Heart right ventricle (tissue), 16 donors: Measurements from ENCODE around the gene GABRB1. TPM values are rescaled to one million over a fixed set of nuclear protein-coding genes. Genes with fewer than 3 reads are reported as not detected.
"Not testable (repeated sequence)": the region's sequence is repeated elsewhere in the genome, so short reads cannot be mapped to it uniquely, and the experiment has no call there.

Source experiments
- ATAC-seq, 8 donors: fragments of 200-7000 bp; cut with Tn5 transposase; one replicate each; pipeline ENCODE4 v1.9.1; 2020; ENCODE audit warnings: mild to moderate bottlenecking in 8 of 8, moderate library complexity in 8 of 8, moderate number of reproducible peaks in 1 of 8
- DNase-seq, 2 donors: peaks; one replicate each; pipeline ENCODE4 v3.0.0-alpha.2; 2020
- H3K27ac ChIP-seq, 10 donors: fragments of 200-600 bp; sonication (generic) in 2 of 10; one replicate each; pipeline versions ENCODE4 v1.5.0 to v1.8.0; 2020 to 2022; ENCODE audit warnings: mild to moderate bottlenecking in 3 of 10
- H3K27me3 ChIP-seq, 7 donors: fragments of 200-600 bp; one replicate each; pipeline ENCODE4 v1.8.0; 2021 to 2022; ENCODE audit warnings: mild to moderate bottlenecking in 2 of 7
- H3K36me3 ChIP-seq, 9 donors: fragments of 200-600 bp; sonication (generic) in 1 of 9; one replicate each; pipeline versions ENCODE4 v1.5.0 to v1.8.0; 2020 to 2022; ENCODE audit warnings: mild to moderate bottlenecking in 2 of 9
- H3K4me1 ChIP-seq, 9 donors: fragments of 200-600 bp; sonication (generic) in 1 of 9; one replicate each; pipeline versions ENCODE4 v1.5.0 to v1.8.0; 2020 to 2022; ENCODE audit warnings: mild to moderate bottlenecking in 4 of 9
- H3K4me3 ChIP-seq, 10 donors: fragments of 200-600 bp; sonication (generic) in 2 of 10; one replicate each; pipeline versions ENCODE4 v1.5.0 to v1.8.0; 2020 to 2022; ENCODE audit warnings: mild to moderate bottlenecking in 7 of 10, moderate library complexity in 2 of 10
- H3K9me3 ChIP-seq, 11 donors: fragments of 200-600 bp in 10 of 11; sonication (generic) in 2 of 11; one replicate each; pipeline versions ENCODE4 v1.5.0 to v1.8.0; 2013 to 2022; ENCODE audit warnings: mild to moderate bottlenecking in 2 of 11, control low read depth in 1 of 11, moderate library complexity in 1 of 11
- CTCF ChIP-seq, 9 donors: fragments of 200-600 bp; sonication (generic) in 2 of 9; IDR thresholded peaks; one replicate each; pipeline versions ENCODE4 v1.5.0 to v1.8.0; 2021 to 2022; ENCODE audit warnings: antibody characterized with exemption in 9 of 9, mild to moderate bottlenecking in 5 of 9, moderate library complexity in 1 of 9
- WGBS, 2 donors: extraction: QIAGEN DNeasy Blood & Tissue Kit; methylation state at CpG; one replicate each; pipeline ENCODE4 v1.1.7; 2013; ENCODE audit warnings: inconsistent platforms in 1 of 2; 5-methylcytosine and 5-hydroxymethylcytosine counted together
- intact Hi-C, 10 donors: fragments of 100-400 bp; cut with DNase I; formaldehyde crosslinking; loops; one replicate each; pipeline versions ENCODE4 v1.11.1 to v1.14.2; 2022
- polyA plus RNA-seq, 2 donors: library from polyadenylated mRNA; stranded (reverse); fragments of 200-250 nt; gene quantifications; one replicate each; pipeline ENCODE4 v1.2.3, GENCODE V29; 2013
- total RNA-seq, 10 donors: library from RNA; stranded (reverse); fragmentation: NEBNext Ultra II Directional in 3 of 10; extraction: Animal tissue kit (Norgen Biotek cat#: 25700) in 3 of 10; gene quantifications; one replicate each; pipeline versions ENCODE4 v1.2.1 to v1.2.4, GENCODE V29; 2021 to 2023
- donor health status: Arrhythmogenic right ventricular cardiomyopathy.
- donor health status: ischemic (EF 13 %, LVEDD 7.1; RV severe dilation, severe dysfunction).
- donor health status: healthy with polysubstance abuse.
- donor health status: DM: no; HTN: yes; CAD: no.
- donor health status: DM: no; HTN: no; CAD: no.
- donor health status: ischemic (EF 25% LVEDD 6.9; RV normal size, moderate dysfunction).
- donor health status: ischemic (EF 25% LVEDD 5.7; RV mildly dilated, moderate dysfunction).
- donor health status: healthy.
- donor health status: DM: yes; HTN: yes; CAD: no.
- donor health status: Ischemic cardiomyopathy.
- donor health status: ischemic (EF 35%, LVEDD 5.7; RV mildly dilated, moderate dysfunction).
- donor health status: nonischemic (EF 11% LVEDD 7.7; RV severe dilation, severe dysfunction).
- donor health status: DM: yes; HTN: yes; CAD: no.
- donor health status: PGD.
- donor health status: ischemic (EF 29% LVEDD 5.4; RV normal size, mild dysfunction).
- donor health status: nonischemic (EF 23%, LVEDD 6.1; RV moderate dilation, normal function).

Gene GABRB1
- total and polyA plus RNA-seq, 12 donors, result 0.51 to 9.9 (median 6.2) TPM

GRCh38 chr4:47289805-47290204 lies 258.4 kb downstream of the GABRB1 start:
- Histone ChIP-seq H3K4me1 (no peaks in the 10 kb centered on the region), H3K4me3 (no peak overlapping the region), H3K27me3 (no peaks in the 10 kb centered on the region), H3K27ac (no peak overlapping the region), H3K36me3 (no peaks in the 10 kb centered on the region), H3K9me3 (no peaks in the 10 kb centered on the region)
- ATAC-seq (no peak), DNase-seq (no peak)
- no peak for TF ChIP-seq CTCF (IDR thresholded peaks at IDR 0.05)
- intact Hi-C loops, result no loop called here

GRCh38 chr4:47290873-47291272 lies 259.5 kb downstream of the GABRB1 start:
- DNase-seq, H3K4me1 ChIP-seq, H3K4me3 ChIP-seq, H3K9me3 ChIP-seq, ATAC-seq, H3K27ac ChIP-seq, H3K27me3 ChIP-seq, H3K36me3 ChIP-seq, intact Hi-C loops: not testable (repeated sequence)
- WGBS, 2 donors, result 86 to 91% methylated on average over 4 of the region's 4 CpGs

- Histone ChIP-seq H3K4me3 (no peak overlapping the region), H3K27ac (no peak overlapping the region), H3K27me3 (no peaks in the 10 kb centered on the region), H3K36me3 (no peaks in the 10 kb centered on the region), H3K9me3 (no peaks in the 10 kb centered on the region), H3K4me1 (no peaks in the 10 kb centered on the region)
- DNase-seq (no peak), ATAC-seq (no peak)
- no peak for TF ChIP-seq CTCF (IDR thresholded peaks at IDR 0.05)
- intact Hi-C loops, result no loop called here
Measured at GRCh38 chr4:47309165-47309564, 277.8 kb downstream of the GABRB1 start.

- H3K27ac ChIP-seq, result no peak overlapping the region
- no peaks in the 10 kb centered on the region for H3K27me3 ChIP-seq
- H3K36me3 ChIP-seq, result no peaks in the 10 kb centered on the region
- intact Hi-C loops, result no loop called here
- WGBS, 2 donors, result 64 to 76% methylated on average over 2 of the region's 2 CpGs
- no peak overlapping the region for H3K4me3 ChIP-seq
- DNase-seq (no peak), ATAC-seq (no peak)
- H3K4me1 ChIP-seq, result no peaks in the 10 kb centered on the region
- H3K9me3 ChIP-seq, result no peaks in the 10 kb centered on the region
- no peak for TF ChIP-seq CTCF (IDR thresholded peaks at IDR 0.05)
Measured at GRCh38 chr4:47312170-47312569, 280.8 kb downstream of the GABRB1 start.

GRCh38 chr4:47313384-47313783 lies 282.0 kb downstream of the GABRB1 start:
- DNase-seq (no peak), ATAC-seq (no peak)
- no peaks in the 10 kb centered on the region for H3K27me3 ChIP-seq
- no peaks in the 10 kb centered on the region for H3K36me3 ChIP-seq
- TF ChIP-seq CTCF (IDR thresholded peaks at IDR 0.05), result no peak
- H3K9me3 ChIP-seq, result no peaks in the 10 kb centered on the region
- H3K4me1 ChIP-seq, result no peaks in the 10 kb centered on the region
- intact Hi-C loops, result no loop called here
- H3K4me3 ChIP-seq, result no peak overlapping the region
- H3K27ac ChIP-seq, result no peak overlapping the region
